LNCaP clone FGC (cell line): ENCODE measurements around the gene DCAF8L1.

Source experiments
- DNase-seq: peaks from one replicate; pipeline ENCODE4 v3.0.0-alpha.2; 2011; ENCODE audit warnings: low read depth
- H3K4me3 ChIP-seq: 2 replicates; pipeline ENCODE4 v1.5.1; 2011; ENCODE audit warnings: mild to moderate bottlenecking, low read depth, low read length, control low read depth
- TF ChIP-seq, protein P1 (sequence below): IDR thresholded peaks from 2 replicates; pipeline ENCODE4 v1.5.1; 2012; ENCODE audit warnings: mild to moderate bottlenecking; ENCODE audit not compliant: control insufficient read depth, insufficient read depth; ENCODE audit errors: extremely low read depth

Gene DCAF8L1

DNA sequence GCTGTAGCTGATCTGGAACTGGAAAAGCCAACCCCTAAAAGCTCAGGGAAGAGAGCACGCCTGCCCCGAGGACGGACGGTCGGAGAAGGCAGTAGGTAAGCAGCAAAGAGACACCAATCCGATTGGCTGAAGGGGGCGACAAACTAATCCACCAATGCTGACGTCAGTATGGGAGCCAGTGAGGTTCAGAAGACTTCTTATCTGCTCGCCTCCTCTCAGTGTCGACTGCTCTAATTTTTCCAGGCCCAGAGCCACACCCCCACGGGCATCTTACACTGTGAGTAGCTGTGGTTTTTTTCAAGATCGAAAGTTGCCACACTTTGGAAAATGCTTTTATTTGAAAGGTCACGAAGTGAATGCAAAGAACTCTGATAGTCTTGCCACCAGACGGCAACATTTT, at the start of gene DCAF8L1:
Gene DCAF8L1, minus strand, starts transcription at position 101 of the 400 bp plus-strand sequence. CDS start 115 bp downstream, outside the sequence.
- no peak within 1 kb of the TSS for H3K4me3 ChIP-seq
- no peak for DNase-seq
- TF ChIP-seq, protein P1, sequence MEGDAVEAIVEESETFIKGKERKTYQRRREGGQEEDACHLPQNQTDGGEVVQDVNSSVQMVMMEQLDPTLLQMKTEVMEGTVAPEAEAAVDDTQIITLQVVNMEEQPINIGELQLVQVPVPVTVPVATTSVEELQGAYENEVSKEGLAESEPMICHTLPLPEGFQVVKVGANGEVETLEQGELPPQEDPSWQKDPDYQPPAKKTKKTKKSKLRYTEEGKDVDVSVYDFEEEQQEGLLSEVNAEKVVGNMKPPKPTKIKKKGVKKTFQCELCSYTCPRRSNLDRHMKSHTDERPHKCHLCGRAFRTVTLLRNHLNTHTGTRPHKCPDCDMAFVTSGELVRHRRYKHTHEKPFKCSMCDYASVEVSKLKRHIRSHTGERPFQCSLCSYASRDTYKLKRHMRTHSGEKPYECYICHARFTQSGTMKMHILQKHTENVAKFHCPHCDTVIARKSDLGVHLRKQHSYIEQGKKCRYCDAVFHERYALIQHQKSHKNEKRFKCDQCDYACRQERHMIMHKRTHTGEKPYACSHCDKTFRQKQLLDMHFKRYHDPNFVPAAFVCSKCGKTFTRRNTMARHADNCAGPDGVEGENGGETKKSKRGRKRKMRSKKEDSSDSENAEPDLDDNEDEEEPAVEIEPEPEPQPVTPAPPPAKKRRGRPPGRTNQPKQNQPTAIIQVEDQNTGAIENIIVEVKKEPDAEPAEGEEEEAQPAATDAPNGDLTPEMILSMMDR: no peak

DNA sequence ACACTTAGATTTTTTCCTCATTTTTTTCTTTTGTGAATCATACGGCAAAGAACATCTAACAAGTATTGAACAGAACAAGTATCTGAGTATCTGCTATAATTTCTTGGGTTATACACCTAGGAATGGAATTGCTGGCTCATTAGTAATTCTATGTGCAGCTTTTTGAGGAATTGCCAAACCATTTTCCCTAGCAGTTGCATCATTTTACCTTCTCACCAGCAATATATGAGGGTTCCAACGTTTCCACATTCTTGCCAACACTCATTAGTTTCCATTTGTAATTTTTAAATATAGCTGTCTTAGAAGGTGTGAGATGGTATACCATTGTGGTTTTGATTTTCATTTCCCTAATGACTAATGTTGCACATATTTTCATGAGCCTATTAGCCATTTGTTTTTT, 41.1 kb upstream of the DCAF8L1 start:
- DNase-seq: no peak
- TF ChIP-seq, protein P1: no peak
- H3K4me3 ChIP-seq: no peak overlapping the region

DNA sequence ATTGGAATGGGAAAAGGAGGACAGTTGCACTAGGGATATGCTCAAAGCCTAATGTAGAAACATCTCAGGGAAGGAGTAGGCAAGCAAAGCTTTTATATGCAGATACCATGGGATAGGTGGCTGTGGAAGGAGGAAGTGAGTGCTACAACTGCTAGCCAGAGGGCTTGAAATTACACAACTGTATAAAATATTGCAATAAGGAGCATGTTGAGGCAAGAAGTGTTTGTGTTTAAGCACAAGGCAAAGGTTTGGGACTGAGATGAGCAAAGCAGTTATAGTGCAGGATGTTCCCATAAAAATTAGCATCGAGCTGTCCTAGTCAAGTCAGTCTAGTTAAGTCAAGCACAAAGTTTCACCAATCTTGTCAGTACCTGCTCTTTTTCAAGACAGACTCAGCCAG, 35.6 kb upstream of the DCAF8L1 start:
- no peak for DNase-seq
- H3K4me3 ChIP-seq: no peak overlapping the region
- TF ChIP-seq, protein P1: no peak

DNA sequence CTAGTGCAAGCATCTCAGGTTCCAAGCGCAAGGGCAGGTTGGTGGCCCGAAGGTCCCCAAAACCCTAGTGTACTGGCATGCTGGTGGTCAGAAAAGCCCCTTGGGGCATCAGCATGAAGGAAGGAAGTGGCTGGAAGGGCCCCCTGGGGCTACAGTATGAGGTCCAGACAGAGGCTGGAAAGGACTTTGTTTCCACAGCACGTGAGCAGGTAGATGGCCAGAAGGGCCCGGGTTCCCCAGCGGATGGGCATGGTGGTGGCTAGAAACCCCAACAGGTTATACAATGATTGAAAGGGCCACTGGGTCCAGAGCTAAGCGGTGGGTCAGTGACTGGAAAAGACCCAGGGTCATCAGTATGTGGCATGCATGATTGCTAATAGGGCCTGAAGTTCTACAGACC, 34.7 kb upstream of the DCAF8L1 start:
- no peak for DNase-seq
- TF ChIP-seq, protein P1: no peak
- no peak overlapping the region for H3K4me3 ChIP-seq

DNA sequence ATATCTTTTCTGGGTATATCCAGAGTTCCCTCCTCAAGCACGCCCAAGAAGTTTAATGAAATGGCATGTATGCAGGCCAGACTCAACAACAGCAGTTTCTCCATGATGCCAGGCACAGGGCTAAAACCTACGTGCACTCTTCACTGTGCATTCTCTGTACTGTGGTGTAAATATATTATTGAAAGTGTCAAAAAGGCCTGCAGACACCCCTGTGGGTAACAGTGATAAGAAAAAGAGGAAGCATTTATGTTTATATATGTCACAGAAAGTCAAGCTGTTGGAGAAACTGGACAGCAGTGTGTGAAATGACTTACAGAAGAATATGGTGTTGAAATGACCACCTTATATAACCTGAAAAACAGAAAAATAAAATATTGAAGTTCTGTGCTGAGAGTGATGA, 29.6 kb upstream of the DCAF8L1 start:
- TF ChIP-seq, protein P1: no peak
- no peak for DNase-seq
- H3K4me3 ChIP-seq: no peak overlapping the region

DNA sequence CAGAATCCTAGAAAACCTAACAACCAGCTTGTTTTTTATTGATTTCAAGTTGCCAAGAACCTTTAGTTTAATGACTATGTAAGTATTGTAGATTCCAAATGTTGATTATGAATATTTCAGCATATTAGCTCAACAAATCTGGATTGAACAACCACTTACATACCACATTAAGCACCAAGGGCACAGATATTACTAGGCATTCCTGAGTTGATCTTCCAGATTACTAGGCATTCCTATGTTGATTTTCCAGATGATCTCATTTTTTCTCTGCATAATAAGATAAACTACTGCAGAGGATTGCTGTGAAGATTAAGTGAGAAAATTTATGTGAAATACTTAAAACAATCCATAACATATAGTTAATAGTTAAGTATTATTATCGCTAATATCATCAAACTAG, 17.4 kb upstream of the DCAF8L1 start:
- no peak overlapping the region for H3K4me3 ChIP-seq
- no peak for DNase-seq
- TF ChIP-seq, protein P1: no peak

DNA sequence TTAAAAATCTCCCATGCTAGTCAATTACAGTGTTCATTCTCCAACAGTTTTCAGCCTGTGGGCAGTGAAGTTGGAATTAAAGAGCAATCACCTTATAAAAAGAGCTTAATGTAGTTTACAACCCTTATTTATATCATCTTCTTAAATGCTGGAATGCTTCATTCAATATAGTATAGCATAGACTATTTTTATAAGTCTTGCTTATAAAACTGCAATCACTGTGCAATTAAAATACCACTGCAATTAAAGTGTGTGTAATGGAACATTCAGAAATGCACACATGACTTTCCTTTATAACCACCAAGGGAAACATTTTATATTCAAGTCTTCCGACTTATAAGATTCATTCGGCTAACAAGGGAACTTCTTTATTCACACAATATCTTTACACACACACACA, 16.4 kb upstream of the DCAF8L1 start:
- DNase-seq: no peak
- H3K4me3 ChIP-seq: no peak overlapping the region
- TF ChIP-seq, protein P1: no peak
